KMS-11 (cell line): ENCODE measurements around the gene SF3A2.
"Not testable (repeated sequence)": the region's sequence is repeated elsewhere in the genome, so short reads cannot be mapped to it uniquely, and the experiment has no call there.

ENCODE experiments used
- H2AFZ ChIP-seq: fragments of 200-600 bp; sonication (generic); 2 replicates; pipeline ENCODE4 v1.6.1; 2016; ENCODE audit warnings: antibody characterized with exemption, mixed run types, low read depth
- H3K27ac ChIP-seq: fragments of 200-600 bp; sonication (generic); 2 replicates; pipeline ENCODE4 v1.6.1; 2016; ENCODE audit warnings: mild to moderate bottlenecking, mixed run types
- H3K27me3 ChIP-seq: fragments of 200-600 bp; sonication (generic); 2 replicates; pipeline ENCODE4 v1.6.1; 2017; ENCODE audit warnings: mild to moderate bottlenecking, low read depth, mixed run types, moderate library complexity; ENCODE audit not compliant: insufficient read depth
- H3K36me3 ChIP-seq: fragments of 200-600 bp; sonication (generic); 2 replicates; pipeline ENCODE4 v1.6.1; 2017; ENCODE audit warnings: mild to moderate bottlenecking, mixed run types; ENCODE audit not compliant: insufficient read depth
- H3K4me1 ChIP-seq: fragments of 200-600 bp; sonication (generic); 2 replicates; pipeline ENCODE4 v1.6.1; 2016; ENCODE audit warnings: mild to moderate bottlenecking, low read depth, mixed run types; ENCODE audit not compliant: poor library complexity, severe bottlenecking
- H3K4me2 ChIP-seq: fragments of 200-600 bp; sonication (generic); 2 replicates; pipeline ENCODE4 v1.7.0; 2016; ENCODE audit warnings: mild to moderate bottlenecking, mixed run types
- H3K4me3 ChIP-seq: fragments of 200-600 bp; sonication (generic); IDR thresholded peaks from 2 replicates; pipeline ENCODE4 v1.6.1; 2017; ENCODE audit warnings: low read depth, low read length, mixed read lengths; ENCODE audit not compliant: insufficient read depth
- H3K79me2 ChIP-seq: fragments of 200-600 bp; sonication (generic); 2 replicates; pipeline ENCODE4 v1.6.1; 2016; ENCODE audit warnings: low read depth, mixed run types; ENCODE audit not compliant: insufficient read depth
- H3K9ac ChIP-seq: fragments of 200-600 bp; sonication (generic); 2 replicates; pipeline ENCODE4 v1.6.1; 2016; ENCODE audit warnings: mild to moderate bottlenecking, mixed run types
- H4K20me1 ChIP-seq: fragments of 200-600 bp; sonication (generic); 2 replicates; pipeline ENCODE4 v1.6.1; 2016; ENCODE audit warnings: mild to moderate bottlenecking, mixed run types; ENCODE audit not compliant: insufficient read depth
- CTCF ChIP-seq: fragments of 200-600 bp; sonication (generic); conservative IDR thresholded peaks from 2 replicates; pipeline ENCODE4 v1.6.1; 2017; ENCODE audit warnings: low read depth, mild to moderate bottlenecking, antibody characterized with exemption, low read length, moderate library complexity, mixed read lengths

Gene SF3A2

DNA sequence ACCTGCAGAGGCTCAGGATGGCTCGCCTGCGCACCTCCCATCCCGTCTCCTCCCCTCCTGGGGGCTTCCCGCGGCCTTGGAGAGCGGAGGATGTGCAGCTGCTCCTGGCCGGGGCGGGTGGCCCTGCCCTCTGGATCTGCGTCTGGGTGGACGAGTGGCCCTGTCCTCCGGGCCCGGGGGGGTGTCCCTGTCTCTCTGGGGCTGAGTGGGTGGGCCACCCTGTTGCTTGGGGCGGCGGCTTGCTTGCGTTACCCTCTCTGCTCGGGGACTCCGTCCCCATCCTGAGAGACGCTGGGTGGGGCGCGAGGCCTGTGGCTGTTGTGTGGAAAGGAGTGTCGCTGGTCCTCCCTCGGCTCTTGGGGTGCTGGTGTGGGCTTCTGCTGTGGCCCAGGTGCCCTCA lies 38.3 kb upstream of the SF3A2 start:
- no peaks in the 10 kb centered on the region for H3K79me2 ChIP-seq
- no peaks in the 10 kb centered on the region for H3K4me1 ChIP-seq
- no peak overlapping the region for H3K4me3 ChIP-seq
- no peaks in the 10 kb centered on the region for H3K36me3 ChIP-seq
- no peaks in the 10 kb centered on the region for H3K27me3 ChIP-seq
- no peak overlapping the region for H2AFZ ChIP-seq
- no peaks in the 10 kb centered on the region for H4K20me1 ChIP-seq
- H3K9ac ChIP-seq = no peak overlapping the region
- TF ChIP-seq CTCF = no peak
- no peak overlapping the region for H3K4me2 ChIP-seq
- H3K27ac ChIP-seq = no peak overlapping the region

DNA sequence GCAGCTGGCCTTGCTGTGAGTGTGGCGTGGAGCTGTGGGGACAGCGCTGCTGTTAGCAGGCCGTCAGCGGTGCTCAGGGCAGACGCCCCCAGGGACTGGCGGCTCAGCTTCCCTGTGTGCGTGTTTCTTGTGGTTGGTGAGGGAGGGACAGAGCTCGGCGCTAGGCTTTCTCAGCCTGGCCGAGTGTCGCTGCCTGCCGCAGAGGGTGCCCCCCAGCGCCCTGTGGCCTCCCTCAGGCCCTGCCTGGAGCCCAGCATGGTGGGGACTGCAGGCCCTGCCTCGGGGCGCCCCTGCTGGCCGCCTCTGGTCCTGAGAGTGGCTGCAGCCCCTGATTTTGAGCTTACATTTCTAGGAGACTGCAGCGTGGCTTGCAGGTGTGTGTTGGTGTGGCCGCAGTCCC lies 37.4 kb upstream of the SF3A2 start:
- no peaks in the 10 kb centered on the region for H3K27me3 ChIP-seq
- no peaks in the 10 kb centered on the region for H3K4me1 ChIP-seq
- H3K4me3 ChIP-seq = no peak overlapping the region
- no peaks in the 10 kb centered on the region for H3K79me2 ChIP-seq
- H3K27ac ChIP-seq = no peak overlapping the region
- no peak overlapping the region for H3K4me2 ChIP-seq
- H3K36me3 ChIP-seq = no peaks in the 10 kb centered on the region
- TF ChIP-seq CTCF = no peak
- no peaks in the 10 kb centered on the region for H4K20me1 ChIP-seq
- H2AFZ ChIP-seq = no peak overlapping the region
- H3K9ac ChIP-seq = no peak overlapping the region

- Histone ChIP-seq H3K4me3 (no peak overlapping the region), H3K9ac (no peak overlapping the region), H4K20me1 (no peaks in the 10 kb centered on the region), H3K27ac (no peak overlapping the region), H3K36me3 (no peaks in the 10 kb centered on the region), H3K4me2 (no peak overlapping the region), H3K79me2 (no peaks in the 10 kb centered on the region), H2AFZ (no peak overlapping the region), H3K27me3 (no peaks in the 10 kb centered on the region), H3K4me1 (no peaks in the 10 kb centered on the region)
- TF ChIP-seq CTCF = no peak
Measured at GRCh38 chr19:2199861-2200623, 36.6 kb upstream of the SF3A2 start.

DNA sequence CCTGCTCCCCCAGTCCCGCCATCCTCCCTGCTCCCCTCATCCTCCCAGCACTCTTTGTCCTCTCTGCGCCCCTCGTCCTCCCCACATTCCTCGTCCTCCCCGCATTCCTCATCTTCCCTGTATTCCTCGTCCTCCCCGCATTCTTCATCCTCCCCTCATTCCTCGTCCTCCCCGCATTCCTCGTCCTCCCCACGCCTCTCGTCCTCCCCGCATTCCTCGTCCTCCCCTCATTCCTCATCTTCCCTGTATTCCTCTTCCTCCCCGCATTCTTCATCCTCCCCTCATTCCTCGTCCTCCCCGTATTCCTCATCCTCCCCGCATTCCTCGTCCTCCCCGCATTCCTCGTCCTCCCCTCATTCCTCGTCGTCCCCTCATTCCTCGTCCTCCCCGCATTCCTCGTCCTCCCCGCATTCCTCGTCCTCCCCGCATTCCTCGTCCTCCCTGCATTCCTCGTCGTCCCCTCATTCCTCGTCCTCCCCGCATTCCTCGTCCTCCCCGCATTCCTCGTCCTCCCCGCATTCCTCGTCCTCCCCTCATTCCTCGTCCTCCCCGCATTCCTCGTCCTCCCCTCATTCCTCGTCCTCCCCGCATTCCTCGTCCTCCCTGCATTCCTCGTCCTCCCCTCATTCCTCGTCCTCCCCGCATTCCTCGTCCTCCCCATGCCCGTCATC lies 35.9 kb upstream of the SF3A2 start:
- not testable (repeated sequence) for H3K36me3 ChIP-seq, H3K4me3 ChIP-seq, H4K20me1 ChIP-seq, H3K27ac ChIP-seq, H3K79me2 ChIP-seq, H3K4me2 ChIP-seq, H3K27me3 ChIP-seq, H3K4me1 ChIP-seq, H3K9ac ChIP-seq, H2AFZ ChIP-seq

- Histone ChIP-seq H3K27me3 (no peaks in the 10 kb centered on the region), H4K20me1 (no peaks in the 10 kb centered on the region)
Measured at GRCh38 chr19:2201473-2202148, 35.0 kb upstream of the SF3A2 start.

More at GRCh38 chr19:2201473-2202148, 35.0 kb upstream of the SF3A2 start:
- Histone ChIP-seq H3K4me1 (no peaks in the 10 kb centered on the region), H3K9ac (no peak overlapping the region), H3K36me3 (no peaks in the 10 kb centered on the region), H3K4me2 (no peak overlapping the region), H3K27ac (no peak overlapping the region), H3K4me3 (no peak overlapping the region), H3K79me2 (no peaks in the 10 kb centered on the region; the same call in 1 of the 2 replicates), H2AFZ (no peak overlapping the region)
- TF ChIP-seq CTCF = no peak
